ENCODE data around the gene RAD51B.
A peak's percentile ranks its signal among the peaks of the same experiment; 100 is the strongest.
"Not testable (repeated sequence)": the region's sequence is repeated elsewhere in the genome, so short reads cannot be mapped to it uniquely, and the experiment has no call there.

The RAD51B gene

GRCh38 chr14:68176687-68177086, 357.1 kb downstream of the RAD51B start:
- no peak for DNase-seq (ENCODE audit: low read depth)

- no peak for DNase-seq (ENCODE audit: low read depth)
Observed at GRCh38 chr14:68177728-68178127, 358.1 kb downstream of the RAD51B start.

- no peak for DNase-seq (ENCODE audit: low read depth)
Observed at GRCh38 chr14:68178282-68178681, 358.7 kb downstream of the RAD51B start.

GRCh38 chr14:68181519-68182326, 362.1 kb downstream of the RAD51B start:
- DNase-seq (ENCODE audit: low read depth): no peak

GRCh38 chr14:68182492-68182891, 362.9 kb downstream of the RAD51B start:
- no peak for DNase-seq (ENCODE audit: low read depth)

- DNase-seq (ENCODE audit: low read depth): not testable (repeated sequence)
Observed at GRCh38 chr14:68186500-68187276, 367.1 kb downstream of the RAD51B start.

GRCh38 chr14:68188174-68188573, 368.6 kb downstream of the RAD51B start:
- no peak for DNase-seq (ENCODE audit: low read depth)

GRCh38 chr14:68190032-68190431, 370.5 kb downstream of the RAD51B start:
- DNase-seq (ENCODE audit: low read depth): no peak

GRCh38 chr14:68191567-68192321, 372.2 kb downstream of the RAD51B start:
- DNase-seq (ENCODE audit: low read depth): no peak

GRCh38 chr14:68192935-68193334, 373.4 kb downstream of the RAD51B start:
- DNase-seq (ENCODE audit: low read depth): no peak

- DNase-seq (ENCODE audit: low read depth): no peak
Observed at GRCh38 chr14:68193970-68194681, 374.5 kb downstream of the RAD51B start.

- no peak for DNase-seq (ENCODE audit: low read depth)
Observed at GRCh38 chr14:68195126-68195525, 375.5 kb downstream of the RAD51B start.

- no peak for DNase-seq (ENCODE audit: low read depth)
Observed at GRCh38 chr14:68198713-68199495, 379.3 kb downstream of the RAD51B start.

- DNase-seq (ENCODE audit: low read depth): peak; percentile 56
Observed at GRCh38 chr14:68199554-68200151, 380.1 kb downstream of the RAD51B start.

GRCh38 chr14:68203871-68204270, 384.3 kb downstream of the RAD51B start:
- DNase-seq (ENCODE audit: low read depth): no peak

GRCh38 chr14:68208218-68208617, 388.6 kb downstream of the RAD51B start:
- DNase-seq (ENCODE audit: low read depth): no peak

GRCh38 chr14:68208626-68209317, 389.2 kb downstream of the RAD51B start:
- DNase-seq (ENCODE audit: low read depth): no peak

- DNase-seq (ENCODE audit: low read depth): peak; percentile 96
Observed at GRCh38 chr14:68210729-68211299, 391.2 kb downstream of the RAD51B start.

GRCh38 chr14:68211421-68211820, 391.8 kb downstream of the RAD51B start:
- DNase-seq (ENCODE audit: low read depth): no peak

GRCh38 chr14:68211886-68212285, 392.3 kb downstream of the RAD51B start:
- no peak for DNase-seq (ENCODE audit: low read depth)
